Measurements from ENCODE around the gene HRCT1.
"Not testable (repeated sequence)": the region's sequence is repeated elsewhere in the genome, so short reads cannot be mapped to it uniquely, and the experiment has no call there.

HRCT1 gene

DNA sequence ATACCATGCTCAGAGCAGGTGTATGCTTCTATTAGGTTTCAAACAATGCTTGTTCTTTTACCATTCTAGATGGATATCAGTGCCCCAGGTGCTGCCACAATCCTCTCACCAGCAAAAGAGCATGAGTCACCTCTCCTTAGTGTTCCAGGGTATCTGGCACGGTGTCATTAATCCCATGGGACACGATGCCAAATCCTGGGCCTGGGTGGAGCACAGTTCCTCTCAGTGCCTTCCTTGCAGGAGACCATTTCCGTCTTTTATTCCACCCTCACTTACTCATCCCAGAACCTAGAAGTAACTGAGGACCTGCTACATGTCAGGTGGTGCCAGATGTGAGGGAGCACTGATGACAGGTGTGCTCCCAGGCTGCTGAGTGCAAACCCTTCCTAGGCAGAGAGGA is 34.5 kb upstream of the HRCT1 start:
- no peak for TF ChIP-seq ZNF274 (IDR thresholded peaks at IDR 0.05; ENCODE audit: low read depth, low read length)
- H3K4me3 ChIP-seq (ENCODE audit: low read length), result no peak overlapping the region

- TF ChIP-seq ZNF274 (IDR thresholded peaks at IDR 0.05; ENCODE audit: low read depth, low read length), result no peak
- H3K4me3 ChIP-seq (ENCODE audit: low read length), result no peak overlapping the region
These were observed 33.5 kb upstream of the HRCT1 start for GRCh38 chr9:35872505-35872904.

- TF ChIP-seq ZNF274 (IDR thresholded peaks at IDR 0.05; ENCODE audit: low read depth, low read length), result no peak
These were observed 23.6 kb upstream of the HRCT1 start for GRCh38 chr9:35882263-35882848.

DNA sequence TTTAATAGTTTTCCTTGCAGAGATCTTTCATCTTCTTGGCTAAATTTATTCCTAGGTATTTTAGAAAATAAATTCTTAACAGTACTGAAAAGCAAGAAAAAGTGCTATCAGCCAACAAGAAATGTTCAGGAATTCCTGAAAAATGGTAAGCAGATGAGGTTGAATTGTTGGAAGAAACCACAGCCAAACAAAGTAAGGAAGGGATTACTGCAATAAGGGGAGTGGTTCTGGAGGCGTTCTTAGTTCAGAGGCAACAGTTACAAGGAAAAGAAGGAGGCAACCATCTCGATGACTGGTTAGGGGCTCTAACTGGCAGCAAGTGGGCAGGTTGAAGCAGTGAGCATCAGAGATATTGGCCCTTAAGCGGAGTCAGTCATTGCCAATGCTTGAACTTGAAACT is 23.0 kb upstream of the HRCT1 start:
- no peak for TF ChIP-seq ZNF274 (IDR thresholded peaks at IDR 0.05; ENCODE audit: low read depth, low read length)
- no peak overlapping the region for H3K4me3 ChIP-seq (ENCODE audit: low read length)

More at GRCh38 chr9:35882263-35882848, 23.6 kb upstream of the HRCT1 start:
- H3K4me3 ChIP-seq (ENCODE audit: low read length), result no peak overlapping the region

- not testable (repeated sequence) for H3K4me3 ChIP-seq (ENCODE audit: low read length)
These were observed 21.1 kb upstream of the HRCT1 start for GRCh38 chr9:35884908-35885307.

- no peak for TF ChIP-seq ZNF274 (IDR thresholded peaks at IDR 0.05; ENCODE audit: low read depth, low read length)
- H3K4me3 ChIP-seq (ENCODE audit: low read length), result no peak overlapping the region
These were observed 14.4 kb upstream of the HRCT1 start for GRCh38 chr9:35891646-35892045.

DNA sequence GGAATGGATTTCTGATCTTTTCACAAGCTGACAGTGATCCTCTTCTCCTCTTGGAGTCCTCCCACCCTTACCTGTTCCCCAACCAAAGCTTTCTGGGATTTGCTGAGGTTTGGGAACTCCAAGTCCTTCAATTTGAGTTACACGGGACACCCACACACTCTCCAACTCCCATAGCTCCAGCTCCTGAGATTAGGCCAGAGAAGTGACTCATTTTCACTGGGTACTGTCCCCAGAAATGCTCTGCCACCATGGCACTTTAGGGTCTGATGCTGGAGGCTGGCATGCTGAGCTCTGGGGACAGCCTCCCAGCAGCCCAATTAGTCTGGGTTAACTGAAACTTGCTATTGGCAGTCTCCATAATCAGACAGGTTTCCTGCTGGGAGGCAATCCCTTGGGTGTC is 14.0 kb upstream of the HRCT1 start:
- no peak for TF ChIP-seq ZNF274 (IDR thresholded peaks at IDR 0.05; ENCODE audit: low read depth, low read length)
- no peak overlapping the region for H3K4me3 ChIP-seq (ENCODE audit: low read length)

DNA sequence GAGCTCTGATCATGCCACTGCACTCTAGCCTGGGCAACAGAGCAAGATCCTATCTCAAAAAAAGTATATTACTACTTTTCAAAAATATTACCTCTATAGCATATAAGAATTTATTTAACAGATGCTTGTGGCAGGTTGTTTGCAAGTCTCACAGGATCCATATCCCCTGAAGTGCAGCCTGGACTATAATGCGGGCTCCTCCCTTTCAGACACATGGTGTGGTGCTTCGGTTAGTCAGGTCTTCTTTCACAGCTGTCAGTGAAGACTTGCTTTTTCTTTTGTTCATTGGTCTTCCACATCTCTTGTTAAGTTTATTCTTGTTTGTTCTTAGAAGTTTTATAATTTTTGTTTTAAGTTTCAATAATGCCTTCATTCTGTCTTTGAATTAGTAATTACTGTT is 9.4 kb upstream of the HRCT1 start:
- TF ChIP-seq ZNF274 (IDR thresholded peaks at IDR 0.05; ENCODE audit: low read depth, low read length), result no peak
- no peak overlapping the region for H3K4me3 ChIP-seq (ENCODE audit: low read length)

GRCh38 chr9:35897376-35898099 is 8.5 kb upstream of the HRCT1 start:
- H3K4me3 ChIP-seq (ENCODE audit: low read length), result not testable (repeated sequence)

DNA sequence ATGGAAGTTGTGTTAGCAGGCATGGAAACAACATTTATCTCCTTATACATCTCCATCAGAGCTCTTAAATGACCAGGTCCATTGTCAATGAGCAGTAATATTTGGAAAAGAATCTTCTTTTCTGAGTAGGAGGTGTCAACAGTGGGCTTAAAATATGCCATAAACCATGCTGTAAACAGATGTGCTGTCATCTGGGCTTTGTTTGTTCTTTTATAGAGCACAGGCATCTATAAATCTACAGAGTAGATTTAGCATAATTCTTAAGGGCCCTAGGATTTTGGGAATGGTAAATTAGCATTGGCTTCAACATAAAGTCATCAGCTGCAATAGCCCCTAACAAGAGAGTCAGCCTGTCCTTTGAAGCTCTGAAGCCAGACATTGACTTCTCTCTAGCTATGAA is 7.7 kb upstream of the HRCT1 start:
- H3K4me3 ChIP-seq (ENCODE audit: low read length), result no peak overlapping the region
- no peak for TF ChIP-seq ZNF274 (IDR thresholded peaks at IDR 0.05; ENCODE audit: low read depth, low read length)

DNA sequence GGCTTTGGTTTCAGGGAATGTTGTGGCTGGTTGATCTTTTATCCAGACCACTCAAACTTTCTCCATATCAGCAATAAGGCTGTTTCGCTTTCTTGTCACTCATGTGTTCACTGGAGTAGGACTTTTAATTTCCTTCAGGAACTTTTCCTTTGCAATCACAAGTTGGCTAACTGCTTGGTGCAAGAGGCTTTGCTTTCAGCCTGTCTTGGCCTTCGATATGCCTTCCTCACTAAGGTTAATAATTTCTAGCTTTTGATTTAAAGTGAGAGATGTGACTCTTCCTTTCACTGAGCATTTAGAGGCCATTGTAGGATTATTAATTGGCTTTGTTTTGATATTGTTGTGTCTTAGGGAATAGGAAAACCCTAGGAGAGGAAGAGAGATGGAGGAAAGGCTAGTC is 7.0 kb upstream of the HRCT1 start:
- no peak overlapping the region for H3K4me3 ChIP-seq (ENCODE audit: low read length)
- TF ChIP-seq ZNF274 (IDR thresholded peaks at IDR 0.05; ENCODE audit: low read depth, low read length), result no peak

DNA sequence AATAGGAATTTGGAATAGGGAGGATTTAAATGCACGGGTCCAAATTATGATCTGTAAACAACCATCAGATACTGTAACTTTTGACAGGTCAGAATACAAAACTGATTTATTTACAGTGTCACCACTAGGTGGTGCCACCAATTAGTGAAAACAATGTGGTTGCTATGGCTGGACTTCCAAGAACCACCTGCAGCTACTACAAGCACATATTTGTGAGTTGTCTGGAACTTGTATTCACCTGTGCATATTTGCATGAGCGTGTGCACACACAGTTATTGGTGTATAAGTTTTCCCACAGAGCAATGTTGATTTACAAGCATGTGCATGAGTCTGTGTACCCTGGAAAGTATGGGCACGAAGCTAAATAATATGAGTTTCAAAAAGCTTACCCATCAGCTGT is 3.0 kb upstream of the HRCT1 start:
- no peak overlapping the region for H3K4me3 ChIP-seq (ENCODE audit: low read length)
- TF ChIP-seq ZNF274 (IDR thresholded peaks at IDR 0.05; ENCODE audit: low read depth, low read length), result no peak

GRCh38 chr9:35904338-35904737 is 1.7 kb upstream of the HRCT1 start:
- TF ChIP-seq ZNF274 (IDR thresholded peaks at IDR 0.05; ENCODE audit: low read depth, low read length), result no peak
- no peak overlapping the region for H3K4me3 ChIP-seq (ENCODE audit: low read length)

DNA sequence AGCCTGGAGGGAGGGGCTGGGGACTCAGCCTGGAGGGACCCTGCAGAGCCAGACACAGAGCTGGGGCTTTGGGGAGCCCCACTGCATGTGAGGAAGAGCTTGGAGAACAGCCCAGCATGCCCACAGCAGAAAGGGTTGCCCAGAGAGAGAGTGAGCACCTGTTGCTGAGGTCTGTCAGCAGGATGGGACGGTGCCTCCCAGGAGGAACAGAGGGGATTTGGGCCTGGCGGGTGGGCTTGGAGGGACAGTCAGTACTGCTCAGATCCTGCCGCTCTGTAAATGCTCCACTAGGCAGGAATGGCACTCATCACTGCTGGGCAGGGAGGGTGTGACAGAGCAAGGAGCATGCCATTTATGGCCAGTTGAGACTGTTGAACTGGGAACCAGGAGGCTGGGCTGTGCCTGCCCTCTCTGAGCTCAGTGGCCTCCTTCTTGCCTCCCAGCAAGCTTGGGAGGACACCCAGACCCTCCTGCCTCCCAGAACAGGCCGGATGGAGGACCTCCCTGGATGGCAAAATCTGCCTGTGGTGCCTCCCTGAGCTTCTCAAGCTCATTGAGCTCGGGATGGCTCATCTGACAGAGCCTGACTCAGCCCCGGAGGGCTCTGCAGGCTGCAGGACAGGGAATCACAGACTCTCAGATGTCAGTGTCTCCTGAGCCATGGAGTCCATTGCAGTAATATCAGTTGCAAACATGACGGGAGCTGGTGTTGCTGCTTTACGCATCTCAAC is 786 bp upstream of the HRCT1 start:
- no peak for TF ChIP-seq ZNF274 (IDR thresholded peaks at IDR 0.05; ENCODE audit: low read depth, low read length)
- no peak overlapping the region for H3K4me3 ChIP-seq (ENCODE audit: low read length)

Measured in GM08714 (cell line).